Liver (tissue), 9 donors: ENCODE data around the gene RAB31. TPM values are rescaled to one million over a fixed set of nuclear protein-coding genes. Genes with fewer than 3 reads are reported as not detected.

Experiments
- DNase-seq: peaks from one replicate; pipeline ENCODE4 v3.0.0-alpha.2; 2017; ENCODE audit warnings: low spot score
- H3K27ac ChIP-seq, 2 donors: one replicate each; pipeline ENCODE4 v1.7.0; 2013; ENCODE audit warnings: inconsistent platforms in 2 of 2, low read length in 2 of 2, control low read depth in 1 of 2, low read depth in 1 of 2, mild to moderate bottlenecking in 1 of 2
- H3K27me3 ChIP-seq, 4 donors: one replicate each; pipeline versions ENCODE4 v1.6.1 to v1.7.0; 2013; ENCODE audit warnings: low read length in 3 of 4, inconsistent platforms in 1 of 4, mild to moderate bottlenecking in 1 of 4, moderate library complexity in 1 of 4; ENCODE audit not compliant: control insufficient read depth in 4 of 4, insufficient read depth in 4 of 4
- H3K36me3 ChIP-seq, 4 donors: one replicate each; pipeline versions ENCODE4 v1.6.1 to v1.7.0; 2013; ENCODE audit warnings: low read length in 3 of 4, mild to moderate bottlenecking in 3 of 4, low read depth in 1 of 4, moderate library complexity in 1 of 4; ENCODE audit not compliant: control insufficient read depth in 4 of 4, insufficient read depth in 3 of 4
- H3K4me1 ChIP-seq, 4 donors: one replicate each; pipeline versions ENCODE4 v1.6.1 to v1.7.0; 2013; ENCODE audit warnings: low read length in 3 of 4, mild to moderate bottlenecking in 3 of 4, moderate library complexity in 1 of 4; ENCODE audit not compliant: control insufficient read depth in 4 of 4, insufficient read depth in 4 of 4
- H3K4me3 ChIP-seq, 3 donors: one replicate each; pipeline versions ENCODE4 v1.6.1 to v1.7.0; 2013; ENCODE audit warnings: low read length in 3 of 3, control low read depth in 1 of 3, low read depth in 1 of 3, mild to moderate bottlenecking in 1 of 3
- H3K9ac ChIP-seq, 2 donors: one replicate each; pipeline ENCODE4 v1.7.0; 2013; ENCODE audit warnings: low read length in 2 of 2, mild to moderate bottlenecking in 2 of 2, moderate library complexity in 2 of 2, control low read depth in 1 of 2, low read depth in 1 of 2
- H3K9me3 ChIP-seq, 4 donors: one replicate each; pipeline versions ENCODE4 v1.6.1 to v1.7.0; 2013; ENCODE audit warnings: low read length in 3 of 4; ENCODE audit not compliant: control insufficient read depth in 4 of 4
- ATF3 ChIP-seq: IDR thresholded peaks from 2 replicates; pipeline ENCODE4 v1.6.1; 2016; ENCODE audit warnings: antibody characterized with exemption
- EGR1 ChIP-seq, 2 donors: IDR thresholded peaks; 2 replicates each; pipeline ENCODE4 v1.6.1; 2016 to 2018; ENCODE audit warnings: antibody characterized with exemption in 2 of 2, low read depth in 2 of 2
- FOXA1 ChIP-seq: IDR thresholded peaks from 2 replicates; pipeline ENCODE4 v1.6.1; 2016; ENCODE audit warnings: antibody characterized with exemption
- FOXA2 ChIP-seq: IDR thresholded peaks from 2 replicates; pipeline ENCODE4 v1.6.1; 2016; ENCODE audit warnings: antibody characterized with exemption
- HNF4A ChIP-seq, 2 donors: conservative IDR thresholded peaks; 2 replicates each; pipeline ENCODE4 v1.6.1; 2016; ENCODE audit warnings: antibody characterized with exemption in 2 of 2, mild to moderate bottlenecking in 2 of 2
- HNF4G ChIP-seq: IDR thresholded peaks from 2 replicates; pipeline ENCODE4 v1.6.1; 2016; ENCODE audit warnings: antibody characterized with exemption
- JUND ChIP-seq, 2 donors: IDR thresholded peaks; 2 replicates each; pipeline ENCODE4 v1.6.1; 2016; ENCODE audit warnings: antibody characterized with exemption in 2 of 2
- MAX ChIP-seq: IDR thresholded peaks from 2 replicates; pipeline ENCODE4 v1.6.1; 2016; ENCODE audit warnings: antibody characterized with exemption
- NR2F2 ChIP-seq: IDR thresholded peaks from 2 replicates; pipeline ENCODE4 v1.6.1; 2016; ENCODE audit warnings: antibody characterized with exemption
- RAD21 ChIP-seq, 2 donors: IDR thresholded peaks; 2 replicates each; pipeline ENCODE4 v1.6.1; 2016; ENCODE audit warnings: antibody characterized with exemption in 2 of 2, mild to moderate bottlenecking in 2 of 2
- RXRA ChIP-seq, 2 donors: IDR thresholded peaks; 2 replicates each; pipeline ENCODE4 v1.6.1; 2017 to 2018; ENCODE audit warnings: antibody characterized with exemption in 2 of 2, mild to moderate bottlenecking in 1 of 2
- SP1 ChIP-seq: IDR thresholded peaks from 2 replicates; pipeline ENCODE4 v1.6.1; 2018; ENCODE audit warnings: antibody characterized with exemption, mild to moderate bottlenecking
- YY1 ChIP-seq: IDR thresholded peaks from 2 replicates; pipeline ENCODE4 v1.6.1; 2016; ENCODE audit warnings: antibody characterized with exemption, mild to moderate bottlenecking
- WGBS: extraction: QIAGEN DNeasy Blood & Tissue Kit; methylation state at CpG from one replicate; pipeline ENCODE4 v1.1.7; 2013; 5-methylcytosine and 5-hydroxymethylcytosine counted together
- polyA plus RNA-seq, 2 donors: library from polyadenylated mRNA; stranded (reverse) in 1 of 2; unstranded in 1 of 2; fragments of 200-250 nt in 1 of 2; fragments of >200 nt in 1 of 2; fragmentation: Nextera tagmentation in 1 of 2; extraction: Ambion mirVana in 1 of 2; gene quantifications; one replicate each; pipeline versions ENCODE4 v1.2.1 to v1.2.3, GENCODE V29; 2013 to 2015
- total RNA-seq, 2 donors: library from RNA; depleted of rRNA; stranded (reverse); fragments of >200 nt; gene quantifications; one replicate each; pipeline ENCODE4 v1.2.3, GENCODE V29; 2014
- TF ChIP-seq, protein P1 (sequence below): IDR thresholded peaks from 2 replicates; pipeline ENCODE4 v1.6.1; 2016; ENCODE audit warnings: antibody characterized with exemption
- TF ChIP-seq, protein P2 (sequence below): IDR thresholded peaks from 2 replicates; pipeline ENCODE4 v1.6.1; 2016; ENCODE audit warnings: antibody characterized with exemption, mild to moderate bottlenecking
- TF ChIP-seq, protein P3 (sequence below): fragments of 150-350 bp; IDR thresholded peaks from 2 replicates; pipeline ENCODE4 v1.5.1; 2017; ENCODE audit warnings: improper control_type of control experiment, low read depth, low read length; ENCODE audit not compliant: missing input control
- donor health status: healthy.
- donor health status: healthy.
- donor health status: healthy.
- donor health status: healthy.
- donor health status: healthy.

The RAB31 gene
- total and polyA plus RNA-seq, 4 donors, result 3.6 to 12.8 (median 9.7) TPM

GRCh38 chr18:9772847-9773677 lies 65.0 kb downstream of the RAB31 start:
- TF ChIP-seq FOXA2, result no peak
- no peak for TF ChIP-seq HNF4G
- TF ChIP-seq, protein P1, sequence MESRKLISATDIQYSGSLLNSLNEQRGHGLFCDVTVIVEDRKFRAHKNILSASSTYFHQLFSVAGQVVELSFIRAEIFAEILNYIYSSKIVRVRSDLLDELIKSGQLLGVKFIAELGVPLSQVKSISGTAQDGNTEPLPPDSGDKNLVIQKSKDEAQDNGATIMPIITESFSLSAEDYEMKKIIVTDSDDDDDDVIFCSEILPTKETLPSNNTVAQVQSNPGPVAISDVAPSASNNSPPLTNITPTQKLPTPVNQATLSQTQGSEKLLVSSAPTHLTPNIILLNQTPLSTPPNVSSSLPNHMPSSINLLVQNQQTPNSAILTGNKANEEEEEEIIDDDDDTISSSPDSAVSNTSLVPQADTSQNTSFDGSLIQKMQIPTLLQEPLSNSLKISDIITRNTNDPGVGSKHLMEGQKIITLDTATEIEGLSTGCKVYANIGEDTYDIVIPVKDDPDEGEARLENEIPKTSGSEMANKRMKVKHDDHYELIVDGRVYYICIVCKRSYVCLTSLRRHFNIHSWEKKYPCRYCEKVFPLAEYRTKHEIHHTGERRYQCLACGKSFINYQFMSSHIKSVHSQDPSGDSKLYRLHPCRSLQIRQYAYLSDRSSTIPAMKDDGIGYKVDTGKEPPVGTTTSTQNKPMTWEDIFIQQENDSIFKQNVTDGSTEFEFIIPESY, result no peak
- no peak for DNase-seq
- Histone ChIP-seq H3K36me3 (no peaks in the 10 kb centered on the region), H3K4me1 (peaks cover 0 to 6% (median 0%) of the 10 kb centered on the region in 4 donors), H3K4me3 (no peak overlapping the region), H3K9ac (no peak overlapping the region), H3K27me3 (no peaks in the 10 kb centered on the region), H3K9me3 (no peaks in the 10 kb centered on the region), H3K27ac (no peak overlapping the region)
- WGBS, result 57% methylated on average over 13 of the region's 13 CpGs

DNA sequence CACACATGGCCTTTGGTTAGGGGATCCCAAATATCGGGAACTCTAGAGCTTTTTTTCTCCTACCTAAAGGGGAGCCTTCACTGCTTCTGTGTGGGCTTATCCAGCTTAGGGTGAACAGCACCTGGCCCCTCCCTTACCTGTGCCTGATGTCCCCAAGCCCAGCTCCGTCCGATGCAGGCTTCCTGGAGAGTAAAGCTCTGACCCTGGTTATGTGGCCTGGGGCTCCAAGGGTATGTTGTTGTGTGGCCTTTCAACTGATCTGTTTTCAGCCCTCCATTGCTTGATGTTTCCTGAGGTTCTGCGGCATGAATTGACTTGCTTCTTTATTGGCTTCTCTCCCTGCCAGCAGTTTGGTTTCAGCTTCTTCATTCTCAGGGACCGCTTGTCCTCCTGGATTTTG lies 66.0 kb downstream of the RAB31 start:
- no peak for DNase-seq
- Histone ChIP-seq H3K27me3 (no peaks in the 10 kb centered on the region), H3K9ac (no peak overlapping the region), H3K9me3 (no peaks in the 10 kb centered on the region), H3K4me1 (peaks cover 0 to 6% (median 0%) of the 10 kb centered on the region in 4 donors), H3K36me3 (no peaks in the 10 kb centered on the region), H3K27ac (no peak overlapping the region), H3K4me3 (no peak overlapping the region)
- WGBS, result 95% methylated on average over 5 of the region's 5 CpGs
- TF ChIP-seq ATF3 (no peak), MAX (no peak), NR2F2 (no peak), YY1 (no peak), HNF4G (no peak), RAD21 (IDR thresholded peaks at IDR 0.05) (no peak), RXRA (IDR thresholded peaks at IDR 0.05) (no peak), SP1 (no peak), HNF4A (conservative IDR thresholded peaks at IDR 0.05) (no peak), FOXA2 (no peak), EGR1 (IDR thresholded peaks at IDR 0.05; ENCODE audit: low read depth in 2 of 2) (no peak), FOXA1 (no peak), JUND (IDR thresholded peaks at IDR 0.05) (no peak)
- TF ChIP-seq, protein P1, result no peak
- TF ChIP-seq, protein P2, sequence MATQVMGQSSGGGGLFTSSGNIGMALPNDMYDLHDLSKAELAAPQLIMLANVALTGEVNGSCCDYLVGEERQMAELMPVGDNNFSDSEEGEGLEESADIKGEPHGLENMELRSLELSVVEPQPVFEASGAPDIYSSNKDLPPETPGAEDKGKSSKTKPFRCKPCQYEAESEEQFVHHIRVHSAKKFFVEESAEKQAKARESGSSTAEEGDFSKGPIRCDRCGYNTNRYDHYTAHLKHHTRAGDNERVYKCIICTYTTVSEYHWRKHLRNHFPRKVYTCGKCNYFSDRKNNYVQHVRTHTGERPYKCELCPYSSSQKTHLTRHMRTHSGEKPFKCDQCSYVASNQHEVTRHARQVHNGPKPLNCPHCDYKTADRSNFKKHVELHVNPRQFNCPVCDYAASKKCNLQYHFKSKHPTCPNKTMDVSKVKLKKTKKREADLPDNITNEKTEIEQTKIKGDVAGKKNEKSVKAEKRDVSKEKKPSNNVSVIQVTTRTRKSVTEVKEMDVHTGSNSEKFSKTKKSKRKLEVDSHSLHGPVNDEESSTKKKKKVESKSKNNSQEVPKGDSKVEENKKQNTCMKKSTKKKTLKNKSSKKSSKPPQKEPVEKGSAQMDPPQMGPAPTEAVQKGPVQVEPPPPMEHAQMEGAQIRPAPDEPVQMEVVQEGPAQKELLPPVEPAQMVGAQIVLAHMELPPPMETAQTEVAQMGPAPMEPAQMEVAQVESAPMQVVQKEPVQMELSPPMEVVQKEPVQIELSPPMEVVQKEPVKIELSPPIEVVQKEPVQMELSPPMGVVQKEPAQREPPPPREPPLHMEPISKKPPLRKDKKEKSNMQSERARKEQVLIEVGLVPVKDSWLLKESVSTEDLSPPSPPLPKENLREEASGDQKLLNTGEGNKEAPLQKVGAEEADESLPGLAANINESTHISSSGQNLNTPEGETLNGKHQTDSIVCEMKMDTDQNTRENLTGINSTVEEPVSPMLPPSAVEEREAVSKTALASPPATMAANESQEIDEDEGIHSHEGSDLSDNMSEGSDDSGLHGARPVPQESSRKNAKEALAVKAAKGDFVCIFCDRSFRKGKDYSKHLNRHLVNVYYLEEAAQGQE, result no peak
- TF ChIP-seq, protein P3, sequence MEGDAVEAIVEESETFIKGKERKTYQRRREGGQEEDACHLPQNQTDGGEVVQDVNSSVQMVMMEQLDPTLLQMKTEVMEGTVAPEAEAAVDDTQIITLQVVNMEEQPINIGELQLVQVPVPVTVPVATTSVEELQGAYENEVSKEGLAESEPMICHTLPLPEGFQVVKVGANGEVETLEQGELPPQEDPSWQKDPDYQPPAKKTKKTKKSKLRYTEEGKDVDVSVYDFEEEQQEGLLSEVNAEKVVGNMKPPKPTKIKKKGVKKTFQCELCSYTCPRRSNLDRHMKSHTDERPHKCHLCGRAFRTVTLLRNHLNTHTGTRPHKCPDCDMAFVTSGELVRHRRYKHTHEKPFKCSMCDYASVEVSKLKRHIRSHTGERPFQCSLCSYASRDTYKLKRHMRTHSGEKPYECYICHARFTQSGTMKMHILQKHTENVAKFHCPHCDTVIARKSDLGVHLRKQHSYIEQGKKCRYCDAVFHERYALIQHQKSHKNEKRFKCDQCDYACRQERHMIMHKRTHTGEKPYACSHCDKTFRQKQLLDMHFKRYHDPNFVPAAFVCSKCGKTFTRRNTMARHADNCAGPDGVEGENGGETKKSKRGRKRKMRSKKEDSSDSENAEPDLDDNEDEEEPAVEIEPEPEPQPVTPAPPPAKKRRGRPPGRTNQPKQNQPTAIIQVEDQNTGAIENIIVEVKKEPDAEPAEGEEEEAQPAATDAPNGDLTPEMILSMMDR, result no peak
